ENCODE results near the gene PROC.

- TF ChIP-seq RAD21 (CRISPR knock-in tag; conservative IDR thresholded peaks at IDR 0.05 in 1 of 2, IDR thresholded peaks at IDR 0.05 in 1 of 2), result no peak
- TF ChIP-seq E2F6 (IDR thresholded peaks at IDR 0.05; ENCODE audit: borderline replicate concordance in 1 of 2, extremely low read depth in 1 of 2, insufficient read depth in 1 of 2, insufficient read length in 1 of 2, low read depth in 1 of 2, low read length in 1 of 2, poor library complexity in 1 of 2, severe bottlenecking in 1 of 2), result no peak
- no peak for TF ChIP-seq TFE3 (CRISPR knock-in tag; IDR thresholded peaks at IDR 0.05)
- TF ChIP-seq FOS (IDR thresholded peaks at IDR 0.05; ENCODE audit: extremely low read depth, insufficient read length), result no peak
- TF ChIP-seq MYBL2 (IDR thresholded peaks at IDR 0.05; ENCODE audit: low read depth), result no peak
- TF ChIP-seq MYBL2 (CRISPR knock-in tag; IDR thresholded peaks at IDR 0.05; ENCODE audit: borderline replicate concordance), result no peak
- no peak for TF ChIP-seq CEBPZ (IDR thresholded peaks at IDR 0.05; ENCODE audit: borderline replicate concordance, low read depth, low read length)
- no peak for TF ChIP-seq CTCF (IDR thresholded peaks at IDR 0.05 in 2 of 3, conservative IDR thresholded peaks at IDR 0.05 in 1 of 3; ENCODE audit: insufficient read depth in 2 of 3, low read depth in 1 of 3, low read length in 3 of 3)
- no peak for TF ChIP-seq STAT5A (IDR thresholded peaks at IDR 0.05; ENCODE audit: borderline replicate concordance, low read length)
- TF ChIP-seq RNF219 (CRISPR knock-in tag; IDR thresholded peaks at IDR 0.05), result no peak
- no peak for TF ChIP-seq RAD51 (IDR thresholded peaks at IDR 0.05; ENCODE audit: borderline replicate concordance, low read depth)
- TF ChIP-seq ZBTB33 (CRISPR knock-in tag; IDR thresholded peaks at IDR 0.05), result no peak
- TF ChIP-seq JUND (IDR thresholded peaks at IDR 0.05; ENCODE audit: borderline replicate concordance, low read depth, low read length), result no peak
- TF ChIP-seq JUND (tag; IDR thresholded peaks at IDR 0.05; ENCODE audit: borderline replicate concordance, low read depth, low read length), result no peak
Observed at GRCh38 chr2:127471286-127471988, 53.2 kb downstream of the PROC start.
